ENCODE results near the gene AASDHPPT. TPM values are rescaled to one million over a fixed set of nuclear protein-coding genes. Genes with fewer than 3 reads are reported as not detected.

Gene AASDHPPT
- polyA plus RNA-seq, 1 donor: 35.1 TPM

DNA sequence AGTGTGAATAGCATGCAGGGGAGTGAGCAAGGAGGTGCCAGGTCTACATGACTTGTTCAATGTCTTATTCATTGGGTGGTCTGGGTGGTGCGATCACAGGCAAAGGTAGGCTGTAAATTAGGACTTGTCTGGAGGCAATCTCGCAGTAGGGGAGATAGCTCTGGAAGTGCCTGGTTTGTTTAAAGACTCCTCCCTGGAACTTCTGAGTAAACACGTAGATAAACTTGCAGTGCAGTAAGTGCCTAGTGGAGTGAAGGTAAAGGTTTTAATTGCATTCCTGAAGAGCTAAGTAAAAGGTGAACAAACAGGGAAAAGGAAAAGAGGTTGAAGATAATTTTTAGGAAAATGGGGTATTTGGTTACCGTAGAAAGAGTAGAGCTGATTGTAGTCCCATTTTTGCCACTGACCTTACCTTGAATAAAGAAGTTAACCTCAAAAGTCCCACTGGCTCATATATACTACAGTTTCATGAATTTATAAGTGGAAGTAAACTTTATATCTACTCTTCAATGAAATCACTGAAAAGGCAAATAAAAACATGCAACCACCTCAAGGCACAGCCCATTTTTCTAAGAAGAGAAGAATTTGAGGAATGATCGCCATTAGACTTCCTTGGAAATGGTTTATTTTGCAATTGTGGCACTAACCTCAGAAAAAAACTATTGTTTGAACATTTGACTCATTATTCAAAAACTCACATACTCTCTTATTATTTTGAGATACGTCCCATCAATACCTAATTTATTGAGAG, 44.3 kb downstream of the AASDHPPT start:
- Histone ChIP-seq H3K9me3 (ENCODE audit: control insufficient read depth, low read depth, low read length) (no peaks in the 10 kb centered on the region), H3K27ac (ENCODE audit: low read length) (no peak overlapping the region), H3K4me1 (ENCODE audit: control insufficient read depth, insufficient read depth, low read length) (no peaks in the 10 kb centered on the region), H3K27me3 (ENCODE audit: control insufficient read depth, insufficient read depth, low read length) (no peaks in the 10 kb centered on the region), H3K4me3 (ENCODE audit: low read length) (no peak overlapping the region), H3K36me3 (ENCODE audit: control insufficient read depth, insufficient read depth, low read length) (no peaks in the 10 kb centered on the region)
- no peak for DNase-seq
- WGBS (ENCODE audit: insufficient coverage, low lambda C conversion rate): 43% methylated on average over 1 of the region's 6 CpGs

DNA sequence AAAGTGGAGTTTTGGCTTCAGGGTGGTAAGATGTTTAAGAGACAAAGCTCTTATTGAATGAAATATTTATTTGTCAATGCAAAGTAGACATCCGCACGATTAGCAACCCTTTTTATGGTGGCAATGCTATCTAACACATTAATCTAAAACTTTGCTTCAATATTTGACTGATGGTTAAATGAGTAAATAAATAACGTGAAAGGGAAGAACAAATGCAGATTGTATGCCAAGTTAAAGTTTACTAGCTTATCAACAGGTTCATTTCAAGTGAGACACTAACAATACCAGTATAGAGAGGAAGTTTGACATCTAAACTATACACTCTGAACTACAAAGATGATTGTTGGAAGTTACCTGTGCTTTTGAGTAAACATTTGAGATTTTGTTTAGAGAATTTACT, 50.1 kb downstream of the AASDHPPT start:
- Histone ChIP-seq H3K4me3 (ENCODE audit: low read length) (no peak overlapping the region), H3K36me3 (ENCODE audit: control insufficient read depth, insufficient read depth, low read length) (no peaks in the 10 kb centered on the region), H3K9me3 (ENCODE audit: control insufficient read depth, low read depth, low read length) (no peaks in the 10 kb centered on the region), H3K27me3 (ENCODE audit: control insufficient read depth, insufficient read depth, low read length) (no peaks in the 10 kb centered on the region), H3K27ac (ENCODE audit: low read length) (no peak overlapping the region), H3K4me1 (ENCODE audit: control insufficient read depth, insufficient read depth, low read length) (no peaks in the 10 kb centered on the region)
- WGBS (ENCODE audit: insufficient coverage, low lambda C conversion rate): 0% methylated on average over 1 of the region's 3 CpGs
- DNase-seq: no peak

DNA sequence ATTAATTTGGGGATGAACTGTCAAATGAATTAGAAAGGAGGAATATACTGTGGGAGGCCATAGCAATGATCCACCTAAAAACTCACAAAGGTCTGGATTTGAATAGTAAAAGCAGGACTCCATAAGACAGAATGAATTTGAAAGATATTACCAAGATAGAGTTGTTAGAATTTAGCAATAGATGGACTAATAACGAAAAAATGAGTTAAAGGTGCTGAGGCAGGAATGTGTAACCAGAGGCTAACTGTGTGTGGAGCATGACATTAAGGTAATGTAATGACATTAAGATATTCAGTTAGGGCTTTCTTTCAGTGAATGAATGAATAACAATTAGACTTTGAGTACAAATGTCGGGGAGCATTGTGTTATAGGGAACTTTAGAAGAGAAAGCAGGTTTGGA, 51.3 kb downstream of the AASDHPPT start:
- 90% methylated on average over 2 of the region's 2 CpGs for WGBS (ENCODE audit: insufficient coverage, low lambda C conversion rate)
- H3K36me3 ChIP-seq (ENCODE audit: control insufficient read depth, insufficient read depth, low read length): no peaks in the 10 kb centered on the region
- H3K4me1 ChIP-seq (ENCODE audit: control insufficient read depth, insufficient read depth, low read length): no peaks in the 10 kb centered on the region
- H3K27ac ChIP-seq (ENCODE audit: low read length): no peak overlapping the region
- no peak overlapping the region for H3K4me3 ChIP-seq (ENCODE audit: low read length)
- no peak for DNase-seq
- H3K27me3 ChIP-seq (ENCODE audit: control insufficient read depth, insufficient read depth, low read length): no peaks in the 10 kb centered on the region
- no peaks in the 10 kb centered on the region for H3K9me3 ChIP-seq (ENCODE audit: control insufficient read depth, low read depth, low read length)

DNA sequence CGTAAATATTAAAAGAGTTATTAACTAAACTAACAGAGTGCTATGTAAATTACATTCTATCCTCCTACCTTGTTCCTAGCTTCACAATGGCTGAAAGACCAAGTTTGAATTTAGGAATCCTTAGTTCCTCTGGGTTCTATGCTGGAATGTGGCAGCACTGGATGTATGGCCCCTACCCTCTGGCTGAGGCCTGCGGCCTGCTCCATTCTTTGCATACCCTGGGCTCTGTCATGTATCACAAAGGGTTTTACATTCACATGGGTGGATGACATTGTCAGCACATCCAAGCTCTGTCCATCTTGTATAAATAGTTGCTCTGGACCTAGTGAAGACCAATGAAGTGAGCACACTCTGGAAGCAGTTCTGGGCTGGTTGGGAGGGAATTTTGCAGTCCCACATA, 54.5 kb downstream of the AASDHPPT start:
- no peaks in the 10 kb centered on the region for H3K27me3 ChIP-seq (ENCODE audit: control insufficient read depth, insufficient read depth, low read length)
- H3K9me3 ChIP-seq (ENCODE audit: control insufficient read depth, low read depth, low read length): no peaks in the 10 kb centered on the region
- no CpG with 5 or more reads among the region's 2 CpGs for WGBS (ENCODE audit: insufficient coverage, low lambda C conversion rate)
- no peaks in the 10 kb centered on the region for H3K36me3 ChIP-seq (ENCODE audit: control insufficient read depth, insufficient read depth, low read length)
- H3K4me3 ChIP-seq (ENCODE audit: low read length): no peak overlapping the region
- no peak overlapping the region for H3K27ac ChIP-seq (ENCODE audit: low read length)
- no peaks in the 10 kb centered on the region for H3K4me1 ChIP-seq (ENCODE audit: control insufficient read depth, insufficient read depth, low read length)
- DNase-seq: no peak

DNA sequence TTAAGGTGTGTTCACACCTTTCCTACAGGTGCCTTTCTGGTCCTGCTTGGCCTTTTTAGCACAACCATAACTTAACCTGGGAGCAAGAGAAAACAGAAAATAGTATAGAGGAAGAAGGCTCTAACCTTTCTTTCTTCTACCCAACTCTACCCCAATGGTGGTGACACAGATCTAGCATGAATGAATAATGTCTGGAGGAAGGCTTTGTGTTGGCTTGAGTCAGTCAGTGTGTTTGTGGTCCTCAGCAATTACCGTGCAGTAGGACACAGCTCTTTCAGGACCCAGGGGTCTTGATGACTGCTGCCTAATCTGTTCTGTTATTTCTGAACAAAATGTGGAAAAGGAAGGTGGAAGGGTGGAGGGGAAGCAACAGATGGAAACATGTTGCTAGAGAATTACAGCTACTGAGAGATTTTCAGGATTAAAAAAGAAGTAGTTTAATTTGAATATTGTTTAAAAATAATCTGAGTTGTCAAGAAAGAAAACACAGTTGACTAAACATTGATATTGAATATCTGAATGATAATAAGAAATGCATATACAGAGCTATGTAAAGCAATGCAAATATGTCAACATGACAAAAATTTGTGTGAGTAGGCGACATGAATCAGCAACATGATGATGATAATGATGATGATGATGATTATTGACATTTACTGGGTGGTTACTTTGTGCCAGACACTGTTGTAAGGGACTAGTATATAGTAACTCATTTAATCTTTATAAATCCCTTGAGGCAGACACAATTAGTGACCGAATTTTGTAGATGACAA, 55.3 kb downstream of the AASDHPPT start:
- no peak for DNase-seq
- Histone ChIP-seq H3K27ac (ENCODE audit: low read length) (no peak overlapping the region), H3K4me3 (ENCODE audit: low read length) (no peak overlapping the region), H3K9me3 (ENCODE audit: control insufficient read depth, low read depth, low read length) (no peaks in the 10 kb centered on the region), H3K36me3 (ENCODE audit: control insufficient read depth, insufficient read depth, low read length) (no peaks in the 10 kb centered on the region), H3K27me3 (ENCODE audit: control insufficient read depth, insufficient read depth, low read length) (no peaks in the 10 kb centered on the region), H3K4me1 (ENCODE audit: control insufficient read depth, insufficient read depth, low read length) (no peaks in the 10 kb centered on the region)
- no CpG with 5 or more reads among the region's 3 CpGs for WGBS (ENCODE audit: insufficient coverage, low lambda C conversion rate)

DNA sequence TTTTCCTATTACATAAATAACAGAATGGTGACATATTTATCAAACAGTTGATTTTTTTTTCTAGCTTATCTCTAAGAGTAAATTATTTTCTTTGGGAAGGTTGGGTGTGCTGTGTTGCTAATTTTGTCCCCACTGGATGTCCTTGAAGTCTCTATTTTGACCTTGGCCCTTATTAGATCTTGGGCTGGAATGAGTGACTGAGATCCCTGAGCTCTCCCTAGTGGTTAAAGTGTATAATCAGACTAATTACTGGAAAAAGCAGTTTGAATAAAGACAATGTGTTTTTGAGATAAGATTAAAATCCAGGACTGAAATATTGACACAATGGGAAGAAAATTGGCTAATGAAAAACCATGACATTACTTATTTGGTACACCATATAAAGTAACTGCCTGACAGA, 56.1 kb downstream of the AASDHPPT start:
- Histone ChIP-seq H3K4me1 (ENCODE audit: control insufficient read depth, insufficient read depth, low read length) (no peaks in the 10 kb centered on the region), H3K4me3 (ENCODE audit: low read length) (no peak overlapping the region), H3K27ac (ENCODE audit: low read length) (no peak overlapping the region), H3K9me3 (ENCODE audit: control insufficient read depth, low read depth, low read length) (no peaks in the 10 kb centered on the region), H3K36me3 (ENCODE audit: control insufficient read depth, insufficient read depth, low read length) (no peaks in the 10 kb centered on the region), H3K27me3 (ENCODE audit: control insufficient read depth, insufficient read depth, low read length) (no peaks in the 10 kb centered on the region)
- no peak for DNase-seq

DNA sequence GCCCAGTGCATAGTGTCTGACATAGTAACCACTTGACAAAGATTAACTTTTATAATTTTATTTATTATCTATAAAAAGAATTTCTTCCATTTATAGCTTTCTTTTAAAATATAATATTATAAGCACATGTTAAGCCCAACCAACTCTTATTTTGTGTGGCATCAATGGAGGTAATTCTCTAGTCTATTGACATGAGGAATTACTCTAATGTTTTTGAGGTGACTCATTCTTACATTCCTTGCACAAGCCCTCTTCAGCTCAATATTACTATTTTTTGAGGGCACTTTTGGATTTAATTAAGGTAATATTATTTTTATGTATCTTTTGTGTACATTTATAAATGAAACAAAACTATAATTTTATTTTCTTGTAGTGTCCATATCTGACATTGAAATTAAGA, 59.6 kb downstream of the AASDHPPT start:
- Histone ChIP-seq H3K27ac (ENCODE audit: low read length) (no peak overlapping the region), H3K27me3 (ENCODE audit: control insufficient read depth, insufficient read depth, low read length) (no peaks in the 10 kb centered on the region), H3K4me1 (ENCODE audit: control insufficient read depth, insufficient read depth, low read length) (no peaks in the 10 kb centered on the region), H3K36me3 (ENCODE audit: control insufficient read depth, insufficient read depth, low read length) (no peaks in the 10 kb centered on the region), H3K4me3 (ENCODE audit: low read length) (no peak overlapping the region), H3K9me3 (ENCODE audit: control insufficient read depth, low read depth, low read length) (no peaks in the 10 kb centered on the region)
- DNase-seq: no peak

DNA sequence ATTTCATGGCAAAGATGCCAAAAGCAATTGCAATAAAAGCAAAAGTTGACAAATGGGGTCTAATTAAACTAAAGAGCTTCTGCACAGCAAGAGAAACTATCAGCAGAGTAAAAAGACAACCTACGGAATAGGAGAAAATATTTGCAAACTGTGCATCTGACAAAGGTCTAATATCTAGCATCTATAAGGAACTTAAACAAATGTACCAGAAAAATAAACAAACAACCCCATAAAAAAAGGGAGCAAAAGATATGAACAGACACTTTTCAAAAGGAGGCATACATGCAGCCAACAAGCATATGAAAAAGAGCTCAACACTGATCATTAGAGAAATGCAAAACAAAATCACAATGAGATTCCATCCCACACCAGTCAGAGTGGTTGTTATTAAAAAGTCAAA, 60.3 kb downstream of the AASDHPPT start:
- Histone ChIP-seq H3K4me3 (ENCODE audit: low read length) (no peak overlapping the region), H3K4me1 (ENCODE audit: control insufficient read depth, insufficient read depth, low read length) (no peaks in the 10 kb centered on the region), H3K27ac (ENCODE audit: low read length) (no peak overlapping the region), H3K27me3 (ENCODE audit: control insufficient read depth, insufficient read depth, low read length) (no peaks in the 10 kb centered on the region), H3K9me3 (ENCODE audit: control insufficient read depth, low read depth, low read length) (no peaks in the 10 kb centered on the region), H3K36me3 (ENCODE audit: control insufficient read depth, insufficient read depth, low read length) (no peaks in the 10 kb centered on the region)
- no peak for DNase-seq
- 100% methylated on average over 1 of the region's 1 CpG for WGBS (ENCODE audit: insufficient coverage, low lambda C conversion rate)

Other genes with a start within 250 kb of the AASDHPPT start
- 16.9 TPM for gene MSANTD4, start 55.4 kb upstream of the AASDHPPT start, polyA plus RNA-seq
- 7.3 TPM for gene KBTBD3, start 315 bp upstream of the AASDHPPT start, polyA plus RNA-seq